ENCODE results near the gene SPATA1.

Gene SPATA1

GRCh38 chr1:84540759-84541158 lies 34.6 kb downstream of the SPATA1 start:
- no peak overlapping the region for H3K4me3 ChIP-seq (ENCODE audit: low read depth, low read length)
- TF ChIP-seq CTCF (IDR thresholded peaks at IDR 0.05; ENCODE audit: control insufficient read depth, extremely low read depth, insufficient read depth), result no peak
- peak; percentile 71 for DNase-seq (ENCODE audit: low read depth)

DNA sequence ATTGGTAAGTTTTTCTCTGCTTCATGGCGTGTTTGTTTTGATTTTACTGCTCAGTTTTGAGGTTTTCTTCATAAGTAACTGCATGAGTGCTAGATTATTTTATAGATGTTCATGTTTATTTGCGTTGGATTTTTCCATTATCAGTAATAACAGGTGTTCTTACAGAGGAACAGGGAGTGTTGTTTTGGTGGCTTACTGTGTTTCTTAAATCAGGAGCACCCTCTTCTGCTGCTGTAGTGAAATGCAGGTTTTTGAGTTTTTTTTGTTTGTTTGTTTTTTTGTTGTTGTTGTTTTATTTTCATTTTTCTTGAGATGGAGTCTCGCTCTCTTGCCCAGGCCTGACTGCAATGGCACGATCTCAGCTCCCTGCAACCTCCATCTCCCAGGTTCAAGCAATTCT lies 35.5 kb downstream of the SPATA1 start:
- peak; percentile 88 for DNase-seq (ENCODE audit: low read depth)
- TF ChIP-seq CTCF (IDR thresholded peaks at IDR 0.05; ENCODE audit: control insufficient read depth, extremely low read depth, insufficient read depth), result peak; percentile 76
- H3K4me3 ChIP-seq (ENCODE audit: low read depth, low read length), result peak overlapping the region; percentile 20; the same call in 1 of the 2 replicates

- no peak for DNase-seq (ENCODE audit: low read depth)
- H3K4me3 ChIP-seq (ENCODE audit: low read depth, low read length), result no peak overlapping the region
- TF ChIP-seq CTCF (IDR thresholded peaks at IDR 0.05; ENCODE audit: control insufficient read depth, extremely low read depth, insufficient read depth), result no peak
These were observed 44.6 kb downstream of the SPATA1 start for GRCh38 chr1:84550826-84551225.

DNA sequence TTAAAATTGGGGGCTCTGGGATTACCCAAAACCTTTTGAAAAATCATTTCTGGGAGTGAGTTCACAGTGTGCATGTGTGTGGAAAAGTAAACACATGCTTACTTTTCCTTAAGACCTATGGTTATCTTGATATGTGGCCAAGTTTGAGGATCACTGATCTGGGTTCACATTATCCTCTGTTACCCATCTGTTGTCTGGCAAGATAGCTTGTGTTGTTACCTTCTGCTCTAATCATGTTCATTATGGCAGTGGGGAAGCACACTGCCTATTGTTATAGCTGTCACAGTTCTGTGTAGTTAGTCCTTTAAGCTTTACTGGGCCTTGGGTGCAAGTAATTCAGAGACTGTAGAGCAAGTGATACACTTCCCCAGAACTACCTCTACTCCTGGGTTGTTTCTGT lies 63.0 kb downstream of the SPATA1 start:
- no peak for TF ChIP-seq CTCF (IDR thresholded peaks at IDR 0.05; ENCODE audit: control insufficient read depth, extremely low read depth, insufficient read depth)
- DNase-seq (ENCODE audit: low read depth), result no peak
- no peak overlapping the region for H3K4me3 ChIP-seq (ENCODE audit: low read depth, low read length)

GRCh38 chr1:84570436-84571149 lies 64.4 kb downstream of the SPATA1 start:
- DNase-seq (ENCODE audit: low read depth), result no peak
- no peak overlapping the region for H3K4me3 ChIP-seq (ENCODE audit: low read depth, low read length)
- no peak for TF ChIP-seq CTCF (IDR thresholded peaks at IDR 0.05; ENCODE audit: control insufficient read depth, extremely low read depth, insufficient read depth)

- TF ChIP-seq CTCF (IDR thresholded peaks at IDR 0.05; ENCODE audit: control insufficient read depth, extremely low read depth, insufficient read depth), result no peak
- DNase-seq (ENCODE audit: low read depth), result no peak
- H3K4me3 ChIP-seq (ENCODE audit: low read depth, low read length), result no peak overlapping the region
These were observed 65.0 kb downstream of the SPATA1 start for GRCh38 chr1:84571150-84571535.

GRCh38 chr1:84573481-84573966 lies 67.3 kb downstream of the SPATA1 start:
- peak overlapping the region; percentile 72 for H3K4me3 ChIP-seq (ENCODE audit: low read depth, low read length)
- TF ChIP-seq CTCF (IDR thresholded peaks at IDR 0.05; ENCODE audit: control insufficient read depth, extremely low read depth, insufficient read depth), result no peak
- no peak for DNase-seq (ENCODE audit: low read depth)
